Measurements from ENCODE around the gene KMT2D. TPM values are rescaled to one million over a fixed set of nuclear protein-coding genes. Genes with fewer than 3 reads are reported as not detected.

The KMT2D gene
- total RNA-seq, 1 donor from 2014 or later = 38.8 TPM

GRCh38 chr12:49031573-49032161, 28.9 kb downstream of the KMT2D start:
- no peaks in the 10 kb centered on the region for H3K9me3 ChIP-seq
- peaks cover 0 to 72% of the 10 kb centered on the region in 2 donors for H3K36me3 ChIP-seq
- H3K4me3 ChIP-seq = no peak overlapping the region
- TF ChIP-seq CTCF (IDR thresholded peaks at IDR 0.05) (no peak), POLR2AphosphoS5 (IDR thresholded peaks at IDR 0.05; ENCODE audit: insufficient read depth in 1 of 2, low read depth in 1 of 2) (no peak), POLR2A (IDR thresholded peaks at IDR 0.05) (no peak)
- no peaks in the 10 kb centered on the region for H3K27me3 ChIP-seq
- no peaks in the 10 kb centered on the region for H3K4me1 ChIP-seq
- no peak overlapping the region for H3K27ac ChIP-seq
- DNase-seq (ENCODE audit: extremely low spot score in 2 of 2) = no peak
- intact Hi-C loops (cut with DNase I) = no loop called here

- H3K4me3 ChIP-seq = no peak overlapping the region
- H3K36me3 ChIP-seq = peaks cover 0 to 76% of the 10 kb centered on the region in 2 donors
- H3K27ac ChIP-seq = no peak overlapping the region
- H3K9me3 ChIP-seq = no peaks in the 10 kb centered on the region
- no peaks in the 10 kb centered on the region for H3K4me1 ChIP-seq
- TF ChIP-seq POLR2A (IDR thresholded peaks at IDR 0.05) (no peak), POLR2AphosphoS5 (IDR thresholded peaks at IDR 0.05; ENCODE audit: insufficient read depth in 1 of 2, low read depth in 1 of 2) (no peak), CTCF (IDR thresholded peaks at IDR 0.05) (no peak)
- no peaks in the 10 kb centered on the region for H3K27me3 ChIP-seq
- no peak for DNase-seq (ENCODE audit: extremely low spot score in 2 of 2)
- intact Hi-C loops (cut with DNase I) = no loop called here
Observed at GRCh38 chr12:49030714-49031572, 29.7 kb downstream of the KMT2D start.

- DNase-seq (ENCODE audit: extremely low spot score in 2 of 2) = no peak
- TF ChIP-seq POLR2AphosphoS5 (IDR thresholded peaks at IDR 0.05; ENCODE audit: insufficient read depth in 1 of 2, low read depth in 1 of 2) (no peak), POLR2A (IDR thresholded peaks at IDR 0.05) (no peak), CTCF (IDR thresholded peaks at IDR 0.05) (no peak)
- no peaks in the 10 kb centered on the region for H3K27me3 ChIP-seq
- H3K4me1 ChIP-seq = no peaks in the 10 kb centered on the region
- no peak overlapping the region for H3K4me3 ChIP-seq
- intact Hi-C loops (cut with DNase I) = no loop called here
- no peaks in the 10 kb centered on the region for H3K9me3 ChIP-seq
- no peak overlapping the region for H3K27ac ChIP-seq
- peaks cover 0 to 80% of the 10 kb centered on the region in 2 donors for H3K36me3 ChIP-seq
Observed at GRCh38 chr12:49030119-49030518, 30.5 kb downstream of the KMT2D start.

- no peak for DNase-seq (ENCODE audit: extremely low spot score in 2 of 2)
- intact Hi-C loops (cut with DNase I) = no loop called here
- no peaks in the 10 kb centered on the region for H3K4me1 ChIP-seq
- H3K36me3 ChIP-seq = peaks cover 0 to 78% of the 10 kb centered on the region in 2 donors
- H3K27ac ChIP-seq = no peak overlapping the region
- H3K9me3 ChIP-seq = no peaks in the 10 kb centered on the region
- TF ChIP-seq POLR2AphosphoS5 (IDR thresholded peaks at IDR 0.05; ENCODE audit: insufficient read depth in 1 of 2, low read depth in 1 of 2) = no peak
- H3K4me3 ChIP-seq = no peak overlapping the region
- no peaks in the 10 kb centered on the region for H3K27me3 ChIP-seq
Observed at GRCh38 chr12:49028666-49029275, 31.8 kb downstream of the KMT2D start.

GRCh38 chr12:49027846-49028555, 32.6 kb downstream of the KMT2D start:
- Histone ChIP-seq H3K4me1 (no peaks in the 10 kb centered on the region), H3K9me3 (no peaks in the 10 kb centered on the region), H3K27me3 (no peaks in the 10 kb centered on the region), H3K4me3 (no peak overlapping the region), H3K27ac (no peak overlapping the region), H3K36me3 (peaks cover 0 to 76% of the 10 kb centered on the region in 2 donors)
- DNase-seq (ENCODE audit: extremely low spot score in 2 of 2) = no peak
- TF ChIP-seq POLR2A (IDR thresholded peaks at IDR 0.05) = no peak
- no peak for TF ChIP-seq CTCF (IDR thresholded peaks at IDR 0.05)
- no peak for TF ChIP-seq POLR2AphosphoS5 (IDR thresholded peaks at IDR 0.05; ENCODE audit: insufficient read depth in 1 of 2, low read depth in 1 of 2)
- intact Hi-C loops (cut with DNase I) = no loop called here
